Panc1 (cell line): Measurements from ENCODE around the gene ATP11B. TPM values are rescaled to one million over a fixed set of nuclear protein-coding genes. Genes with fewer than 3 reads are reported as not detected.

Experiments
- ATAC-seq: fragments of 200-7000 bp; cut with Tn5 transposase; 2 replicates; pipeline ENCODE4 v1.9.1; 2020; ENCODE audit warnings: mild to moderate bottlenecking, moderate library complexity
- BruUV-seq: library from RNA; stranded (reverse); fragments of 400-500 nt; replicated peaks from 2 replicates; lab custom pipeline; 2021; lab: Mats Ljungman, UMichigan
- CTCF ChIA-PET: fragments of 300-600 bp; sonication (Branson Sonifier 250); formaldehyde crosslinking; loops from one replicate; lab custom pipeline; 2022; ENCODE audit warnings: antibody characterized with exemption; lab: Charles Lee
- POLR2A ChIA-PET: fragments of 300-600 bp; sonication (Branson Sonifier 250); formaldehyde crosslinking; loops from one replicate; lab custom pipeline; 2022; ENCODE audit warnings: antibody characterized with exemption; lab: Charles Lee
- DNase-seq: peaks from one replicate; pipeline ENCODE4 v3.0.0-alpha.2; 2010; ENCODE audit warnings: low read depth, low spot score
- H3K27ac ChIP-seq: 2 replicates; pipeline ENCODE4 v1.5.1; 2011; ENCODE audit warnings: mild to moderate bottlenecking, low read length, inconsistent platforms
- H3K27me3 ChIP-seq: fragments of 200-500 bp; sonication (Bioruptor generic); 2 replicates; pipeline ENCODE4 v1.6.0; 2014; ENCODE audit warnings: low read length, inconsistent platforms; ENCODE audit not compliant: control insufficient read depth, insufficient read depth
- H3K36me3 ChIP-seq: fragments of 200-500 bp; sonication (Bioruptor generic); 2 replicates; pipeline ENCODE4 v1.5.1; 2014; ENCODE audit warnings: inconsistent platforms, mild to moderate bottlenecking, low read length, moderate library complexity; ENCODE audit not compliant: control insufficient read depth, insufficient read depth
- H3K4me1 ChIP-seq: 2 replicates; pipeline ENCODE4 v1.5.1; 2011; ENCODE audit warnings: inconsistent platforms, mild to moderate bottlenecking, low read length, moderate library complexity; ENCODE audit not compliant: control insufficient read depth, insufficient read depth
- H3K4me3 ChIP-seq, 2 experiments: 2 replicates each; pipeline ENCODE4 v1.5.1; 2011 to 2012; ENCODE audit warnings: low read depth in 2 of 2, low read length in 2 of 2, mild to moderate bottlenecking in 2 of 2, inconsistent platforms in 1 of 2, moderate library complexity in 1 of 2
- H3K9me3 ChIP-seq: fragments of 200-500 bp; sonication (Bioruptor generic); 2 replicates; pipeline ENCODE4 v1.5.1; 2014; ENCODE audit warnings: low read depth, mild to moderate bottlenecking, inconsistent platforms, low read length, moderate library complexity; ENCODE audit not compliant: control insufficient read depth, insufficient read depth
- CTCF ChIP-seq: fragments of 450-650 bp; IDR thresholded peaks from 2 replicates; pipeline ENCODE4 v1.5.1; 2017; ENCODE audit warnings: mild to moderate bottlenecking
- POLR2AphosphoS5 ChIP-seq: IDR thresholded peaks from 2 replicates; pipeline ENCODE4 v1.6.1; 2012; ENCODE audit warnings: mild to moderate bottlenecking, low read depth, low read length, moderate library complexity
- REST ChIP-seq, 2 experiments: IDR thresholded peaks; 2 replicates each; pipeline ENCODE4 v1.6.1; 2011 to 2012; ENCODE audit warnings: low read depth in 2 of 2, control low read depth in 1 of 2, low read length in 1 of 2, mild to moderate bottlenecking in 1 of 2, moderate library complexity in 1 of 2; ENCODE audit not compliant: insufficient read depth in 1 of 2
- SIN3A ChIP-seq: IDR thresholded peaks from 2 replicates; pipeline ENCODE4 v1.6.1; 2012; ENCODE audit warnings: low read depth, mild to moderate bottlenecking, low read length, moderate library complexity, borderline replicate concordance; ENCODE audit not compliant: insufficient read depth
- TCF7L2 ChIP-seq: IDR thresholded peaks from 2 replicates; pipeline ENCODE4 v1.6.1; 2011; ENCODE audit warnings: mild to moderate bottlenecking, low read depth, low read length, inconsistent platforms
- in situ Hi-C: cut with HindIII; loops from 2 replicates; pipeline ENCODE4 v1.10.0; 2016; ENCODE audit warnings: low sequenced_read_pairs, low pct_unique_long_range_greater_than_20kb
- intact Hi-C: fragments of 100-400 bp; cut with micrococcal nuclease; formaldehyde crosslinking; loops from one replicate; pipeline ENCODE4 v1.10.0; 2022; ENCODE audit not compliant: unreplicated experiment
- total RNA-seq: library from RNA; stranded (reverse); gene quantifications from one replicate; pipeline ENCODE4 v1.2.1, GENCODE V29; 2021; ENCODE audit not compliant: unreplicated experiment

The ATP11B gene
- total RNA-seq, 1 experiment from 2014 or later, result 108 TPM

GRCh38 chr3:182959474-182960350 lies 166.4 kb downstream of the ATP11B start:
- Histone ChIP-seq H3K36me3 (peaks cover 8% of the 10 kb centered on the region; the same call in 1 of the 2 replicates), H3K27ac (no peak overlapping the region), H3K4me1 (no peaks in the 10 kb centered on the region), H3K4me3 (no peak overlapping the region), H3K27me3 (no peaks in the 10 kb centered on the region), H3K9me3 (no peaks in the 10 kb centered on the region)
- in situ Hi-C loops, result no loop called here
- ChIA-PET POLR2A (interaction anchor here (0.7 kb wide), 1 partner anchor 240 kb away, joined by 9 read pairs; no protein-coding TSS in a partner anchor), CTCF (no interaction called here)
- DNase-seq (no peak), ATAC-seq (peak; percentile 58)
- TSS peak; percentile 17 for BruUV-seq
- no peak for TF ChIP-seq SIN3A
- TF ChIP-seq CTCF, result no peak
- no peak for TF ChIP-seq REST (IDR thresholded peaks at IDR 0.05; ENCODE audit: insufficient read depth in 1 of 2, low read depth in 2 of 2, low read length in 1 of 2)
- TF ChIP-seq POLR2AphosphoS5, result no peak
- no peak for TF ChIP-seq TCF7L2
- intact Hi-C loops, result no loop called here

- no peak for TF ChIP-seq TCF7L2
- no peak for TF ChIP-seq REST (IDR thresholded peaks at IDR 0.05; ENCODE audit: insufficient read depth in 1 of 2, low read depth in 2 of 2, low read length in 1 of 2)
- no peak for TF ChIP-seq POLR2AphosphoS5
- no peak for TF ChIP-seq CTCF
- TF ChIP-seq SIN3A, result no peak
- H3K36me3 ChIP-seq, result peaks cover 8% of the 10 kb centered on the region; the same call in 1 of the 2 replicates
- in situ Hi-C loops, result no loop called here
- intact Hi-C loops, result no loop called here
- ATAC-seq (peak; percentile 60; the same call in 1 of the 2 replicates), DNase-seq (no peak)
- POLR2A ChIA-PET, result no interaction called here
- no peak overlapping the region for H3K27ac ChIP-seq
- CTCF ChIA-PET, result no interaction called here
- no peaks in the 10 kb centered on the region for H3K27me3 ChIP-seq
- no peak overlapping the region for H3K4me3 ChIP-seq
- no peaks in the 10 kb centered on the region for H3K4me1 ChIP-seq
- no peaks in the 10 kb centered on the region for H3K9me3 ChIP-seq
- BruUV-seq, result no TSS peak
Observed at GRCh38 chr3:182962166-182962565, 168.9 kb downstream of the ATP11B start.
